Immature natural killer cell (primary cell): ENCODE measurements around the gene LSS. TPM values are rescaled to one million over a fixed set of nuclear protein-coding genes. Genes with fewer than 3 reads are reported as not detected.
"Not testable (repeated sequence)": the region's sequence is repeated elsewhere in the genome, so short reads cannot be mapped to it uniquely, and the experiment has no call there.

ENCODE experiments used
- DNase-seq, 3 donors: peaks; one replicate each; pipeline ENCODE4 v3.0.0; 2022; ENCODE audit warnings: mixed read lengths in 1 of 3
- H3K27ac Mint-ChIP-seq, 6 donors: one replicate each; pipeline ENCODE4 v1.8.0; 2020; ENCODE audit warnings: mixed read lengths in 6 of 6, mild to moderate bottlenecking in 5 of 6, inconsistent platforms in 4 of 6, moderate library complexity in 3 of 6
- H3K27me3 Mint-ChIP-seq, 3 donors: one replicate each; pipeline ENCODE4 v1.8.0; 2020 to 2021; ENCODE audit warnings: low read depth in 3 of 3, mild to moderate bottlenecking in 3 of 3, mixed read lengths in 3 of 3, moderate library complexity in 3 of 3, inconsistent platforms in 1 of 3
- H3K36me3 Mint-ChIP-seq, 3 donors: one replicate each; pipeline ENCODE4 v1.8.0; 2020; ENCODE audit warnings: mixed read lengths in 3 of 3, inconsistent platforms in 2 of 3, mild to moderate bottlenecking in 2 of 3
- H3K4me1 Mint-ChIP-seq, 2 donors: one replicate each; pipeline ENCODE4 v1.8.0; 2020; ENCODE audit warnings: inconsistent platforms in 2 of 2, mild to moderate bottlenecking in 2 of 2, mixed read lengths in 2 of 2, moderate library complexity in 1 of 2
- H3K4me3 Mint-ChIP-seq, 5 donors: one replicate each; pipeline ENCODE4 v1.8.0; 2020; ENCODE audit warnings: mild to moderate bottlenecking in 5 of 5, mixed read lengths in 5 of 5, inconsistent platforms in 3 of 5, moderate library complexity in 3 of 5
- H3K9me3 Mint-ChIP-seq, 6 donors: one replicate each; pipeline ENCODE4 v1.8.0; 2020; ENCODE audit warnings: mild to moderate bottlenecking in 6 of 6, mixed read lengths in 6 of 6, inconsistent platforms in 4 of 6, moderate library complexity in 3 of 6
- polyA plus RNA-seq, 3 donors: library from polyadenylated mRNA; unstranded; fragments of 300-500 nt; fragmentation: Illumina TruSeq; gene quantifications; one replicate each; pipeline ENCODE4 v1.2.3, GENCODE V29; 2021

LSS gene
- polyA plus RNA-seq, 3 donors from 2014 or later, result 11.3 to 26.2 (median 13.9) TPM

DNA sequence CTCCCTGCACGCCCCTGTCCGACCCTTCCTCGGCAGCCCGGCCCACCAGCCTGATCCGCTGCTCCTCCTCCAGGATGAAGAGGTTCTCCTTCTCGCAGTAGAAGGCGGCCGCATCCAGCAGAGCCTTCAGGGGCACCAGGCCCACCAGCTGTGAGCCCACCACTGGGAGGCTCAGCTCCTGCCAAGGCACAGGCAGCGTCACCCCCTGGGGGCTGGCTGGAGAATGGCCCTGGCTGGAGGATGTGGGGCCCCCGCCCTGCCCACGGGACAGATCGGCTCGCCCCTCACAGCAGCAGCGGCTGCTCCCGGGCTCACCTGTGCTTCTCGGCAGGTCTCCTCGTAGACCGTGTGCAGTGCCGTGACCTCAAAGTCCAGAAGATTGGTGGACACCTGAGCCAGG lies 78.5 kb downstream of the LSS start:
- H3K36me3 Mint-ChIP-seq, result no peaks in the 10 kb centered on the region
- H3K4me3 Mint-ChIP-seq, result no peak overlapping the region
- H3K9me3 Mint-ChIP-seq, result no peaks in the 10 kb centered on the region
- no peak for DNase-seq
- H3K4me1 Mint-ChIP-seq, result no peaks in the 10 kb centered on the region
- no peak overlapping the region for H3K27ac Mint-ChIP-seq
- H3K27me3 Mint-ChIP-seq, result peaks cover 0 to 6% (median 2%) of the 10 kb centered on the region in 3 donors

DNA sequence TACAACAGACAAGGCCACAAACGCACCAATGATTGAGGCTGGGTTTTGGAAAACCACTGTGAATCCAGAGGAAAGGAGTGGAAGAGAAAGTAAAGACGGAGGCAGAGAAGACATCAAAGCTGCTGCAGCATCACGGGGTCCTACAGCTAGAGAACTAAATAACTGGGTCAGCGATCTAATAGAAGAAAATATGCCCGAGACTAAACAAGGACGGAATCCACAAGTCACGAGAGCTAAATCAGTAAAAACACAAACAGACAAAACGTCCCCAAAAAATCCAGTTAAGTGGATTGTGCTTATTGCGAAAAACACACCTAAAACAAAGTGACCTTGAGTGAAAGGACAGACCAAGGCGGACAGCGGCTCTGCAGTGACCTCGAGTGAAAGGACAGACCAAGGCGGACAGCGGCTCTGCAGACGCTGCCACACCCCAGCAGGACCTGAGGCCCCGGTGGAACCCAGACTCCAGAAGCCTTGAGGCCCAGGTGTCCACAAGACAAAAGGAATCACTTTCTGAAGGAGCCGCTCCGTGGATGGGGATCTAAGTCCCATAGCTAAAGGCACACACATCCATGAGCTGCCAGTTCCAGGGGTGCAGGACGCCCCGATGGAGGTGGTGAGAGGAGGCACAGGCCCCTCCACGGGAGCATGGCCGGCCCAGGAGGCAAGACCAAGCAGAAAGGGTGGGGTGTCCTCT lies 79.2 kb downstream of the LSS start:
- H3K36me3 Mint-ChIP-seq, result no peaks in the 10 kb centered on the region
- DNase-seq, result no peak
- no peaks in the 10 kb centered on the region for H3K9me3 Mint-ChIP-seq
- H3K27ac Mint-ChIP-seq, result no peak overlapping the region
- H3K4me1 Mint-ChIP-seq, result peaks cover 0 to 1% of the 10 kb centered on the region in 2 donors
- H3K4me3 Mint-ChIP-seq, result no peak overlapping the region
- H3K27me3 Mint-ChIP-seq, result peaks cover 0 to 7% (median 2%) of the 10 kb centered on the region in 3 donors

DNA sequence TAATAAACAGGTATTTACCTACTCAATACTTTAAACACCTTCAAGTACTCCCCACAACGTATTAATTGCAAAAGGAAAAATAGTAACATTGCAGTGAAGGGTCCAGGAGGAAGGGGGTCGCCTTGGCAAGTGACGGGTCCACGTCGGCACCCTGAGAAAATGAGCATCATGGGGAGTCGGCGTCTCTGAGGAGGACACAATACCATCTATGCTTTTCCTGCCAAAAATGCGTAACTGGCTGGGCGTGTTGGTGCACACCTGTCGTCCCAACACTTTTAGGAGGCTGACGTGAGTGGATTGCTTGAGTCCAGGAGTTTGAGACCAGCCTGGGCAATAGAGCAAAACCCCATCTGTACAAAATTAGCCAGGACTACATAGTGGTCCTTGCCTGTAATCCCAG lies 80.5 kb downstream of the LSS start:
- Mint-ChIP-seq H3K27ac (no peak overlapping the region), H3K4me3 (no peak overlapping the region), H3K27me3 (peaks cover 0 to 10% (median 5%) of the 10 kb centered on the region in 3 donors), H3K36me3 (no peaks in the 10 kb centered on the region), H3K4me1 (peaks cover 7 to 10% of the 10 kb centered on the region in 2 donors), H3K9me3 (no peaks in the 10 kb centered on the region)
- no peak for DNase-seq

DNA sequence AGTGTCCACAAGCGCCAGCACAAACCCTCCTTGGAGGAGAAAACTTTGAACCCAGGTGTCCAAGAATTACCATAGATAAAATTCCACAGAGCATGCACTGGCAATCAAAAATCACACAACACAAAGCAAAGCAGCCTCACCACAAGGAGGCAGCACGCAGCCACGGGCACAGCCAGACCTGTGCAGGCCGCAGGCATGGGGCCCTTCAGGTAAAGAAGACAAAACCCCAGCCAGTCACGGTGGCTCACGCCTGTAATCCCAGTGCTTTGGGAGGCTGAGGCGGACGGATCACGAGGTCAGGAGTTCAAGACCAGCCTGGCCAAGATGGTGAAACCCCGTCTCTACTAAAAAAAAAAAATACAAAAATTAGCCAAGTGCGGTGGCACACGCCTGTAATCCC lies 81.1 kb downstream of the LSS start:
- not testable (repeated sequence) for H3K36me3 Mint-ChIP-seq, H3K4me1 Mint-ChIP-seq, H3K27me3 Mint-ChIP-seq, H3K9me3 Mint-ChIP-seq, H3K4me3 Mint-ChIP-seq, H3K27ac Mint-ChIP-seq
- DNase-seq, result peak in 1 of 3 donors; percentile 40

DNA sequence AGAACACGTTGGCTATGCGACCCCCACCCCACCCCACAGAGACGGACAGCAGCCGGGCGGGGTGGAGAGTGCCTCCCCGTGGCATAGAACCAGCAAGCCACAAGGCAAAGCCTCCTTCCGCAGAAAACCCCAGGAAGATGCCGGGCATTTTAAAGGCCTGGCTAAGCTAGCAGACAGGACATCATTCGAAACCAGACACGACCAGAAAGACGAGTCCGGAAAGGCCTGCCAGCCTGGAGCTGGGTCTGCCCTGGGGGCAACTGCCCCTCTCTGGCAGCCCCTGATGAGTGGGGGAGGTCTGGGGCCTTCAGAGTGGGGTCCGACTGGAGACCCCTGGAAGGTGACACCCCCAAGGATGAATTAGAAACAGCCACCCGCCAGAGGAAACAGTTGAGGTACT lies 81.7 kb downstream of the LSS start:
- H3K9me3 Mint-ChIP-seq, result no peaks in the 10 kb centered on the region
- no peak for DNase-seq
- H3K4me1 Mint-ChIP-seq, result peaks cover 7 to 10% of the 10 kb centered on the region in 2 donors
- H3K27me3 Mint-ChIP-seq, result peaks cover 0 to 10% (median 5%) of the 10 kb centered on the region in 3 donors
- no peaks in the 10 kb centered on the region for H3K36me3 Mint-ChIP-seq
- H3K4me3 Mint-ChIP-seq, result no peak overlapping the region
- peak overlapping the region in 1 of 6 donors; percentile 59 for H3K27ac Mint-ChIP-seq

DNA sequence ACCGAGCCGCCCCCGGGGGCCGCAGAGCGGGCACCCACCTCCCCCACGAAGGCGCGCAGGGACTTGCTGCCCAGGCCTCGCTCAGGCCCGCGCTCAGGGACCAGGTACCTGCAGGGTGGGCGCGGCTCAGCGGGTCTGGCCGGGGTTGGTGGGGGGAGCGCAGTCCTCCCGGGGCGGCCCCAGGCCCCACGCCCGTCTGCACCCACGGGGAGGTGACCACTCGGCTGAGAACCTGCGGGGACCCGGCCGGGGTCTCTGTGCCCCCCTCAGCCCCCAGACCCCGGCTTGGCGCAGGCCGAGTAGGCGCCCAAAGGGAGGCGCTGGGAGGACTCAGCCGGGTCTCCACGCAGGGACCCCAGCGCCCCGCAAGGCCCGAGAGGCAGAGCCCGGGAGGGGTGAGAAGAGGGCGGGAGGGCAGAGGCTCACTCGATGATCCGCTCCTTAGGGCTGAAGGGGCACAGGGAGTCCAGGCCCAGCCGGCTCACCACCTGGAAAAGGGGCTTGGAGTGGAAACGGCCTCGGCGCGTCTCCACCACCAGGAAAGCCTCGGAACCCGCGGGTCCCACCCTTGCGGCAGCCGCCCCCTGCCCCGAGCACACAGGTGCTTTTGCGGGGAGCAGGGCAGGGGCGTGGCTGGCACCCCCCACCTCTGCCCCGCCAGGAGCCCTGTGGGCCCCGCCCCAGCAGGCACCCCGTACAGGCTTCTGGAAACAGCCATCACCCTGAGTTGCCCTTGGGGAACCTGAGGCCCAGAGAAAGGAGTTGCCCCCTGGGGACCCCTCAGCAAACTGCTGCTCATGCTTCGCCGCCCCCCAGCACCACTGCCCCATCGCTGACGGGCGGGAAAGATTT lies 82.5 kb downstream of the LSS start:
- no peak for DNase-seq
- peaks cover 0 to 10% (median 7%) of the 10 kb centered on the region in 3 donors for H3K27me3 Mint-ChIP-seq
- no peak overlapping the region for H3K4me3 Mint-ChIP-seq
- H3K27ac Mint-ChIP-seq, result peak overlapping the region in 2 of 6 donors; percentile 59 to 77
- H3K36me3 Mint-ChIP-seq, result no peaks in the 10 kb centered on the region
- H3K9me3 Mint-ChIP-seq, result no peaks in the 10 kb centered on the region
- H3K4me1 Mint-ChIP-seq, result peaks cover 7 to 10% of the 10 kb centered on the region in 2 donors

DNA sequence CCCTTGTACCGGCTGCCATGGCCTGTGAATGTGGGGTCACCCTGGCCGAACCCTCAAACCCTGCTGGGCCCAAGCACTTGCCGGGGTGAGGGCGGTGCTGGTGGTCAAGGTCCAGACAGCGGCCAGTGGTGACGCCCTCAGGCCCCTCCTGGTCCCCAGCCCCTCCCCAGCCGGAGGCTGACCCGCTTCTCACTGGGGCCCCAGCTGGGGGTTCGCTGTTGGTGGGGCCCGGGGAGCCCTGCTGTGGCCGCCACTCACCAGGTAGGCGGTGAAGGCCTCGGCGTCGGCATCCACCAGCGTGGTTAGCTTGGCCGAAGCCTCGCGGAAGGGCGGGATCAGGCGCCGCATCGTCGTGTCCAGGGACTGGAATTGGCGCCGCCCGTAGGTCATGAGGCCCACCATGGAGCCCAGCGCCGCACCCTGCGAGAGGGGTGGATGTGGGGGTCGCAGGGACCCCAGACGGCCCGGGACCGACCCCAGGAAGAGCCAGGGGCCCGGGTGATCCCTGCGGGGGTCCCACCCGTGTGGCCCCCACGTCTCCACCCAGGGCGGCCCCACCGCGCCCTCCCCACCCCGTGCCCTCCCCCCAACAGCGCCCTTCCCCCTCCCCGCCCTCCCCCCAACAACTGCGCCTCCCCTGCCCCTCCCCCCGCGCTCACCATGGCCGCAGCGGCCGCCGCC lies 83.3 kb downstream of the LSS start:
- Mint-ChIP-seq H3K27me3 (peaks cover 2 to 8% (median 6%) of the 10 kb centered on the region in 3 donors), H3K4me1 (peaks cover 7 to 10% of the 10 kb centered on the region in 2 donors), H3K9me3 (no peaks in the 10 kb centered on the region), H3K4me3 (no peak overlapping the region), H3K27ac (no peak overlapping the region), H3K36me3 (no peaks in the 10 kb centered on the region)
- DNase-seq, result no peak

DNA sequence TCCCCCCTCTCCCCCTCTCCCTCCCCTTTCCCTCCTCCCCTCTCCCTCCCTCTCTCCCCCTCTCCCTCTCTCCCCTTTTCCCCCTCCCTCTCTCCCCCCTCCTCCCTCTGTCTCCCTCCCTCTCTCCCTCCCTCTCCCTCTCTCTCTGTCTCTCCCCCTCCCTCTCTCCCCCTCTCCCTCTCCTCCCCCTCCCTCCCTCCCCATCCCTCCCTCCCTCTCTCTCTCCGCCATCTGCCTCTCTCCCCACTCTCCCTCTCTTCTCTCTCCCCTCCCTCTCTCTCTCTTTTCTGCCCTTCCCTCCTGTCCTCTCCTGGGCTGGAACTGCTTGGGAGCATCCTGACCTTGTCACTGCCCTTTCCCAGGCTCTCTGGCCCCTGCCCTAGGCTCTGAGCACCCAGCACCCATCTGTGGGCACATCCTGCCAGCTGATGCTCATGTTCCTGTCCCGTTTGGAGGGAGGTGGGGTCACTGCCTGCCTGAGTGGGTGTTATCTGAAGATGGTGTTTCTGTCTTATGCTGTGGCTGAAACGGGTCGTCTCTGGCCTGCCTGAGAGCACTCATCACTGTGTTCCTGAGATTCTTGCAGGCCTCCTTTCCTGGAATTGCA lies 84.0 kb downstream of the LSS start:
- no peaks in the 10 kb centered on the region for H3K9me3 Mint-ChIP-seq
- H3K4me1 Mint-ChIP-seq, result peaks cover 7 to 10% of the 10 kb centered on the region in 2 donors
- peaks cover 2 to 10% (median 5%) of the 10 kb centered on the region in 3 donors for H3K27me3 Mint-ChIP-seq
- H3K36me3 Mint-ChIP-seq, result no peaks in the 10 kb centered on the region
- peak overlapping the region in 3 of 5 donors; percentile 12 to 49 (median 33) for H3K4me3 Mint-ChIP-seq
- peak overlapping the region in 3 of 6 donors; percentile 59 to 93 (median 87) for H3K27ac Mint-ChIP-seq
- no peak for DNase-seq

DNA sequence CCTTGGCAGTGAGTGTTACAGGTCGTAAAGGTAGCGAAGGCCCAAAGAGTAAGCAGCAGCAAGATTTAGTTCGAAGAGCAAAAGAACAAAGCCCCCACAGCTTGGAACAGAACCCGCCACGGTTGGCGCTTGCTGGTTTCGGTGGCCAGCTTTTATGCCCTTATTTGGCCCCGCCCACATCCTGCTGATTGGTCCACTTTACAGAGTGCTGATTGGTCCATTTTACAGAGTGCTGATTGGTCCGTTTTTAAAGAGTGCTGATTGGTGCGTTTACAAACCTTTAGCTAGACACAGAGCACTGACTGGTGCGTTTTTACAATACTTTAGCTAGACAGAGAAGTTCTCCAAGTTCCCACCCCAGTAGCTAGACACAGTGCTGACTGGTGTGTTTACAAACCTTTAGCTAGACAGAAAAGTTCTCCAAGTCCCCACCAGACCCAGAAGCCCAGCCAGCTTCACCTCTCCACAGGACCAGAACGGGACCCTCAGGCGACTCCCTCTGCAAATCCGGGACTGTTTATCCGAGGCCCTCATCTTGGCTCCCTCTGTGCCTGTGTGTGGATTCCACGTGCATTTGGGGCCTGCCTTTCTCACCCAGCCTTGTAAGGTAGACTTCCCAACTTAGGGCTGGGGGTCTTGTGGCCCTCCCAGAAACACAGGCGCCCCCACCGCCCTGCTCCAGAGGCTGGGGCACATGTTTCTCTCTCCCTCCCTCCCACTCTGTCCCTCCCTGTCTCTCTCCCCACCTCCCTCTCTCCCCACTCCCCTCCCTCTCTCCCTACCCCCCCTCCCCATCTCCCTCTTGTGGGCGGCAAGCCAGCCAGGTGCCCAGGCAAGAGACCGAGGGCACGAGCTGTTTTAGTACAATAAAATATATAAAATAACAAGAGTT lies 85.7 kb downstream of the LSS start:
- Mint-ChIP-seq H3K4me3 (no peak overlapping the region), H3K27me3 (peaks cover 2 to 8% (median 5%) of the 10 kb centered on the region in 3 donors), H3K9me3 (no peaks in the 10 kb centered on the region), H3K4me1 (peaks cover 7 to 10% of the 10 kb centered on the region in 2 donors), H3K27ac (peak overlapping the region in 2 of 6 donors; percentile 24 to 93), H3K36me3 (no peaks in the 10 kb centered on the region)
- peak in 2 of 3 donors; percentile 10 to 33 for DNase-seq

DNA sequence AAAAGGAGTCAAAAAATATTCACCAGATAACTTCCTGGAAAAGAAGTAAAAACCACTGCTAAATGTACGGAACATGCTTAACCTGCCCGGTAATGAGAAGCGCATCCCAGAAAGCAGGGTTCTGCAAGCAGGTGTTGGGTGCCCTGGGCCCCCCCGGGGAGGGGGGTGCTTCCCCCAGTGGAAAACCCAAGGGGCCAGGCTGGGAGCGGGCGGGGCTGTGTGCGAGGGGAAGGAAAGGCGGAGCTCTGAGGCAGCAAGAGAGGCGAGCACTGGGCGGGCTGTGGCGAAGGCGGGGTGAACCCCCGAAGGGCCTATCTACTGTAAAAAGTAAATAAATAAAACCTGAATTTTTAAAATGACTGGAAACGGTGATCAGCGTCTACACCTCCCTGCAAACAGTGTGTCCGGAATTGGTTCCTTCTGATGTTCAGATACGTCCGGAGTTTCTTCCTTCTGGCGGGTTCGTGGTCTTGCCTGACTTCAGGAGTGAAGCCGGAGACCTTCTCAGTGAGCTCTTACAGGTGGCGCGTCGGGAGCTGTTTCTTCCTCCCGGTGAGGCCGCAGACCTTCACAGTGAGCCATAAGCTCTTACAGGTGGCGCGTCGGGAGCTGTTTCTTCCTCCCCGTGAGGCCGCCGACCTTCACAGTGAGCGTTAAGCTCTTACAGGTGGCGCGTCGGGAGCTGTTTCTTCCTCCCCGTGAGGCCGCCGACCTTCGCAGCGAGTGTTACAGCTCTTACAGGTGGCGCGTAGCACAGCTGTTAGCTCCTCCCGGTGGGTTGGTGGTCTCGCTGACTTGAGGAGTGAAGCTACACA lies 86.6 kb downstream of the LSS start:
- H3K4me1 Mint-ChIP-seq, result peaks cover 7 to 10% of the 10 kb centered on the region in 2 donors
- H3K36me3 Mint-ChIP-seq, result no peaks in the 10 kb centered on the region
- H3K4me3 Mint-ChIP-seq, result no peak overlapping the region
- DNase-seq, result no peak
- no peaks in the 10 kb centered on the region for H3K9me3 Mint-ChIP-seq
- H3K27me3 Mint-ChIP-seq, result peaks cover 2 to 8% (median 5%) of the 10 kb centered on the region in 3 donors
- no peak overlapping the region for H3K27ac Mint-ChIP-seq

DNA sequence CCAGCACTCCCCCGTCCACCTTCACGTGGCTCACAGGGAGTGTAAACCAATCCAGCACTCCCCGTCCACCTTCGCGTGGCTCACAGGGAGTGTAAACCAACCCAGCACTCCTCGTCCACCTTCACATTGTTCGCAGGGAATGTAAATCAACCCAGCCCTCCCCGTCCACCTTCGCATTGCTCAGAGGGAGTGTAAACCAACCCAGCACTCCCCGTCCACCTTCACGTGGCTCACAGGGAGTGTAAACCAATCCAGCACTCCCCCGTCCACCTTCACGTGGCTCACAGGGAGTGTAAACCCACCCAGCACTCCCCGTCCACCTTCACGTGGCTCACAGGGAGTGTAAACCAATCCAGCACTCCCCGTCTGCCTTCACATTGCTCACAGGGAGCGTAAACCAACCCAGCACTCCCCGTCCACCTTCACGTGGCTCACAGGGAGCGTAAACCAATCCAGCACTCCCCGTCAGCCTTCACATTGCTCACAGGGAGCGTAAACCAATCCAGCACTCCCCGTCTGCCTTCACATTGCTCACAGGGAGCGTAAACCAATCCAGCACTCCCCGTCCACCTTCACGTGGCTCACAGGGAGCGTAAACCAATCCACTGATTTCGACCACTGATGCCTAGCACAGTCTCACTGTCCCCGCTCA lies 88.1 kb downstream of the LSS start:
- H3K27ac Mint-ChIP-seq, H3K4me1 Mint-ChIP-seq, DNase-seq, H3K27me3 Mint-ChIP-seq, H3K36me3 Mint-ChIP-seq, H3K9me3 Mint-ChIP-seq, H3K4me3 Mint-ChIP-seq: not testable (repeated sequence)

DNA sequence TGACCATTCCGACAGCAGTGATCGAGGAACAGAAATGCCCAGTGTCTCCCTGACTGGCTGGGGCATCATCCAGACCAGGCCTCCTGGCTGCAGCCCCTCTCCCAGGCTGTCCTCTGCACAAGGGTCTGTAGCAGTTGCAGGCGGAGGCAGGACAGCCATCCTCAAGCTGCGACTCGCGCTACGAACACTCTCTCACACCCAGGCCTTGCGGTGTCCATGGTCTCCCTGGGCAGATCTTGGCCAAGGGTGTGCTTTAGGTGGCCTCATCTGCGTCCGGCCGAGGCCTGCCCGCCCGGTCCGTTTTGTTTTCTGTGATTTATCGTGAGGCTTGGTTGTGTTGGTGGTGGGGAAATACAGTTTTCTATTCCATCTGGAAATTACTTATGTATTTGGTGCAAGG lies 88.9 kb downstream of the LSS start:
- DNase-seq, result no peak
- Mint-ChIP-seq H3K4me1 (peaks cover 6 to 10% of the 10 kb centered on the region in 2 donors), H3K9me3 (no peaks in the 10 kb centered on the region), H3K4me3 (no peak overlapping the region), H3K27me3 (peaks cover 2 to 6% (median 5%) of the 10 kb centered on the region in 3 donors), H3K36me3 (no peaks in the 10 kb centered on the region), H3K27ac (no peak overlapping the region)
